Measurements from ENCODE around the gene EDN2.

EDN2 gene

DNA sequence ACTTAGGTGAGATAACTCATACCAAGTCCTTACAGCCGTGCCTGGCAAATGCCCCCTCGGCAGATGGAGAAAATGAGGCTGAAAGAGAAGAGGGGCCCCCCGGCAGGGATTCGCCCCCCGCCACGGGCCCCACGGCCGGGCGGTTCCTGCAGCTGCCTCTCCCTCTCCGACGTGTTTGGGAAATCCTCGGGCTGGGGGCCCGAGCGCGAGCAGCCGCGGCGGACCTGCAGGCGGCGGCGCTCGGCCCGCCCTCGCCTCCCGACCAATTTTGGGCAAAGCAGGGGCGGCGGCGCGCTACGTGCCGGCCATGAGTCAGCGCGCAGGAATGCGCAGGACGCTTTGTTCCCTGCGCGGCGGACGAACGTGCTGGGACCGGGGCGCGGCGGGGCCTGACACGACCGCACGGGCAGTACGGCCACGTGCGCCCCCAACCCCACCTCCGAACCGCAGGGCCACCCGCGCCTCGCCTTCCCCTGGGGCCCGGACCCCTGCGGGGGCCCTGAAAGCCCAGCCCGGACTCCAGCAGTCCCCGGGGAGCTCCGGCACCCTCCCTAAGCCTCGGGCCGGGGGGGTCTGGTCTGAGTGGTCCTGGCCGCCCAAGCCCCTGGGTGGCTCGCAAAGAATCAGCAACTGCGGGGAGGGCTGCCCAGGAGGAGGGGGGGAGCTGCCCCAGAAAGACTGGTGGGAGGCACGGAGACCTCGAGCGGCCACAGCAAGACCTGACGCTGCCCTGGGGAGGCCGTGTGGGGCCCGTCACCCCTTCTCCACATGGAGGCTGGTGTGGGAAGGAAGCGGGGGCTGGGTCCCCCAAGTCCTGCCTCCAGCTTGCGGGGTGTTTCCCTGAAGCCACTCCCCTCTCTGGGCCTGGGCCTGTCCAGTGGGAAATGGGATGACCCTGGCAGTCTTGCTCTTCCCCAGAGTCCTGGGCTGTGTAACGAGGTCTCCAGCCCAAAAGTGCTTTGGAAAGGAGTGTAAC, 11.9 kb upstream of the EDN2 start:
- no peaks in the 10 kb centered on the region for H3K27me3 ChIP-seq (replicated peaks)
- H3K4me3 ChIP-seq (ENCODE audit: low read depth, low read length): peak overlapping the region; percentile 22
- H3K27ac ChIP-seq: peak overlapping the region; percentile 51
- H3K36me3 ChIP-seq (replicated peaks): no peaks in the 10 kb centered on the region
- in situ Hi-C loops (cut with HindIII; ENCODE audit: low pct_ligation_motif_present, low sequenced_read_pairs): no loop called here
- DNase-seq: no peak
- TF ChIP-seq, protein P1, sequence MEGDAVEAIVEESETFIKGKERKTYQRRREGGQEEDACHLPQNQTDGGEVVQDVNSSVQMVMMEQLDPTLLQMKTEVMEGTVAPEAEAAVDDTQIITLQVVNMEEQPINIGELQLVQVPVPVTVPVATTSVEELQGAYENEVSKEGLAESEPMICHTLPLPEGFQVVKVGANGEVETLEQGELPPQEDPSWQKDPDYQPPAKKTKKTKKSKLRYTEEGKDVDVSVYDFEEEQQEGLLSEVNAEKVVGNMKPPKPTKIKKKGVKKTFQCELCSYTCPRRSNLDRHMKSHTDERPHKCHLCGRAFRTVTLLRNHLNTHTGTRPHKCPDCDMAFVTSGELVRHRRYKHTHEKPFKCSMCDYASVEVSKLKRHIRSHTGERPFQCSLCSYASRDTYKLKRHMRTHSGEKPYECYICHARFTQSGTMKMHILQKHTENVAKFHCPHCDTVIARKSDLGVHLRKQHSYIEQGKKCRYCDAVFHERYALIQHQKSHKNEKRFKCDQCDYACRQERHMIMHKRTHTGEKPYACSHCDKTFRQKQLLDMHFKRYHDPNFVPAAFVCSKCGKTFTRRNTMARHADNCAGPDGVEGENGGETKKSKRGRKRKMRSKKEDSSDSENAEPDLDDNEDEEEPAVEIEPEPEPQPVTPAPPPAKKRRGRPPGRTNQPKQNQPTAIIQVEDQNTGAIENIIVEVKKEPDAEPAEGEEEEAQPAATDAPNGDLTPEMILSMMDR (IDR thresholded peaks at IDR 0.05; ENCODE audit: low read depth, low read length, missing control alignments): no peak

DNA sequence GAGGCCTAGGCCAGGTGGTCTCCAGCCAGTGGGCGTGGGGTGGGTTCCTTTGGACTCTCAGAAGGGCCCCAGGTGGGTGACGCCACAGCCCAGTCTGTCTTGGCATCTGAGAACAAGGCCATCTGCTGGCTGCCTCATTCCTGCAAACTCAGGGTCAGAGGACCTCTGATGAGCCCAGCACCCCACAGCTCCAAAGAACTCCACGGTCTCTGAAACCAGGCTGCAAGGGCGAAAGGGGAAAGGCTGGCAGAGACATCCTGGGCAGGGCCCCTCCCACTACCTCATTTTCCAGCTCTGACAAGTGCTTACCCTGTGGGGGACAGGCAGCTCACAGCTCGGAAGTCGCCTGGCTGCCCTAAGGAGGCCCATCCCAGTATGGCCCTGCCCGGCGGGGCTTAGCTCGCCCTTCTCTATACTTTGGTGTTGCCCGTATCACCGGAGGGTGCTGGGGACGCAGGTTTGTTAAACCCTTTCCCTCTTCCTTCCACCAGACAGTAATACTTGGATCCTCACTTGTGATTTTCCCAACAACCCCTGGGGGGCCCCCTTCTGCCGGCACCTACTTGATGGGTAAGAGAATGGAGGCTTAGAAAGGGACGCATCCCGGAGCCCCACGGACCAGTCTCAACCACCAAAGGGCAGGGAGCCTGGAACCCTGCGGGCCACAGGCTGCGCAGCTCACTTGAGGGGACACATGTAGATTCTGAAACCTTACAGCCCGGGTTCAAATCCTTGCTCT, 10.9 kb upstream of the EDN2 start:
- H3K4me3 ChIP-seq (ENCODE audit: low read depth, low read length): no peak overlapping the region
- in situ Hi-C loops (cut with HindIII; ENCODE audit: low pct_ligation_motif_present, low sequenced_read_pairs): no loop called here
- no peak overlapping the region for H3K27ac ChIP-seq

DNA sequence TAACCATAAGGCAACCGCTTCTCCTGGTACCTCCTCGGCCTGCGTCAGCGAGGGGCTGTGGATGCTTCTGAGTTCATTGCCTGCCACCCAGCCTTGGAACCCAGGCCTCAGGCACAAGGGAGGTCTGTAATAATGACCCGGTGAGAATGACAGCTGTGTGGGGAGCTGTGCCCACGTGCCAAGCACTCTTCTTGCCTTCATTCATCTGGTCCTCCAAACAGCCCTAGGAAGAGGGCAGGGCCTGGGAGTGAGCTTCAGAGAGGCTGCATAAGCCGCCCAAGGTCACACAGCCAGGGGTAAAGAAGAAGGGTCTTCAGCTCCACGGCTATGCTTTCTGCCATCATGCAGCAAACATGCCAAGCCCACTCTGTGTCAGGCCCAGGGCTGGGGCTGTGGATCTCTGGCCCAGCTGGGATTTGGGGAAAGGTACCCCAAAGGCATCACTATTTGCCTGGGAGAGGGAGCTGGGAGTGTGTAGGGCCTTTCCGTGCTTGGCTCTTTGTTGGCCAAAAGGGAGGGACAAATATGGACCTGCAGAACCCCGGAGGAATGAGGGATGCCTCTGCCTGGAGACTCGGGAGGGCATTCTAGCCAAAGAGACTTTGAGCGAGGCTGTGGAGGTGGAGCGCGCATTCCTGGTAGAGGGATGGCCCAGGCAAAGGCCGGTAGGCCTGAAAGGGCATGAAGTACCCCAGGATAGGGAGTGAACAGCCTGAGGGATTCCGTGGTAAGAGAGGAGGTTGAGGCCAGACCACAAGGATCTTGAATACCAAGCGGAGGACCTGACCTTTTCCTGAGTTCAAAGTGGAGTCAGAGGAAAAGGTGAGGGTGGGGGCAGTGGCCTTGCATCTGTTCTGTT, 10.1 kb upstream of the EDN2 start:
- in situ Hi-C loops (cut with HindIII; ENCODE audit: low pct_ligation_motif_present, low sequenced_read_pairs): no loop called here
- Histone ChIP-seq H3K27ac (no peak overlapping the region), H3K27me3 (replicated peaks) (no peaks in the 10 kb centered on the region), H3K4me3 (ENCODE audit: low read depth, low read length) (no peak overlapping the region), H3K36me3 (replicated peaks) (no peaks in the 10 kb centered on the region)
- TF ChIP-seq, protein P1 (IDR thresholded peaks at IDR 0.05; ENCODE audit: low read depth, low read length, missing control alignments): no peak
- no peak for DNase-seq

More for the DNA sequence above, 10.9 kb upstream of the EDN2 start:
- no peaks in the 10 kb centered on the region for H3K36me3 ChIP-seq (replicated peaks)
- H3K27me3 ChIP-seq (replicated peaks): no peaks in the 10 kb centered on the region
- no peak for DNase-seq
- TF ChIP-seq, protein P1 (IDR thresholded peaks at IDR 0.05; ENCODE audit: low read depth, low read length, missing control alignments): peak; percentile 62

DNA sequence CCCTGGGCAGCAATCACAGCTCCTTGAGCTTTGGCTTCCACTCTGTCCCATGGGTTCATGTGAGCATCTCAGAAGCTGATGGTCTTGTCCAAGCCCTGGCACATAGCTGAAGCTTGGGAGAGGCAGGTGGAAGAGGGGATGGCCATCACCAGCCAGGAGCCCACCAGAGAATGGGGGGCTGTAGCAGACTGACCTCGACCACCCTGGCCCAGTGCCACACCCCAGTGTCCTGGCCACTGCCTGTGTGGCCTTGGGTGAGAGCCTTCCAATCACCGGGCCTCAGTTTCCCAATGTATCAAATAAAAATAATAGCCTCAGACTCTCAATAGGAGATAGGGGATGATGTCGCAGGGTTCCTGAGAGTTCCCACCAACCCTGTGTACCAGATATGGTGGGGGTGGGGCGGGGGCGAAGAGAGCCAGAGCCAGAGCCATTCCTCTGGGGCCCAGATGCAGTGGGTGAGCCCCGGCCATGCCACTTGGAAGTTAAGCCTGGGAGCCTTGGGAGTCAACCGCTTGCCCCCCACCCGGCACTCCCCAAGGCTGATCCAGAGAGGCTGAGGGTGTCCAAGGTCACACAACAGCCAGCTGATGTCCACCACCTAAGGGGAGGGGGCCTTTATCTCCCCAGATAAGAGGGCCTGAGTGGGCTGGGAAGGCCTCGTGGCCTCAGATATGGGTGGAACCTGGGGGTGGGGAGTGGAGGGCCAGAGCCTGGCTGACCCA, 9.3 kb upstream of the EDN2 start:
- DNase-seq: no peak
- TF ChIP-seq, protein P1 (IDR thresholded peaks at IDR 0.05; ENCODE audit: low read depth, low read length, missing control alignments): no peak
- in situ Hi-C loops (cut with HindIII; ENCODE audit: low pct_ligation_motif_present, low sequenced_read_pairs): no loop called here
- Histone ChIP-seq H3K27me3 (replicated peaks) (no peaks in the 10 kb centered on the region), H3K36me3 (replicated peaks) (no peaks in the 10 kb centered on the region), H3K4me3 (ENCODE audit: low read depth, low read length) (no peak overlapping the region), H3K27ac (peak overlapping the region; percentile 46)

DNA sequence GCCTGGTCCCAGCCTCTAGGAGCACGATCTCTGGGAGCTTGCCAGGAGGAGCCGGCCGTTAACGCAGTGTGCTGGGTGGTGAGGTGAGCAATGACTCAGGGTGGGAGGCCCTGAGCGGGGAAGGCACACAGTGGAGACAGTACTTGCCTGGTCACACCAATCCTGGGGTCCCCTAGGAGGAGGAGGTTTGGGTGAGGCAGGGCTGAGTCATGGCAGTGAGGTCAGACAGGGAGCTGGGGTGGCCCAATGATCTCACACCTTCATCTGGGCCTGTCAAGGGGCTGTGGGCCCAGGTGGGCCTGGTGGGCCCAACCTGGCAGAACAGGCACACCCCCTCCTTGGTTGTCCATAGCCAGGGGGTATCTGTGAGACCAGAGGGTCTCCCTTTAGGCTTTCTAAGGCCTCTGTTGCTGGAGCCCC, 8.6 kb upstream of the EDN2 start:
- no peaks in the 10 kb centered on the region for H3K27me3 ChIP-seq (replicated peaks)
- H3K27ac ChIP-seq: peak overlapping the region; percentile 46
- H3K4me3 ChIP-seq (ENCODE audit: low read depth, low read length): no peak overlapping the region
- in situ Hi-C loops (cut with HindIII; ENCODE audit: low pct_ligation_motif_present, low sequenced_read_pairs): no loop called here
- no peaks in the 10 kb centered on the region for H3K36me3 ChIP-seq (replicated peaks)
- DNase-seq: peak; percentile 91
- TF ChIP-seq, protein P1 (IDR thresholded peaks at IDR 0.05; ENCODE audit: low read depth, low read length, missing control alignments): no peak

All from brain microvascular endothelial cell (primary cell).